ENCODE results near the gene LAMA2.

DNA sequence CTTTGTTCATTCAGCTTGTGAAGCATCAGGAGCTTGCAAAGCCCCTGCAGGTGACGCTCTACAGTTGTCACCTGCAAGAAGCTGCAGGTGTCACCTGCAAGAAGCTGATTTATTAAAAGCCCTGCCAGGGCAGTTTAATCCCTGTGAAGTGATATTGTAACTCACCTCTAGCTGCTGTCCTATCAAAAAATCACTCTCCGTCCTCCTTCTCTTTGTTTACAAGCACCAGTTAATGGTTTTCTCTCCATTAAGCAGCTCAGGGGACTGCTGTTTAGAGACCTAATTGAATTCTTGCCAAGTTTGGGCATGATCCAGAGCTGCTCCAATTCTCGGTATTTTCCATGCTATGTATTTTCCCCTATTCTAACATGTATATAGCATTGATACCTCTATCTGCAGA lies 481.1 kb downstream of the LAMA2 start:
- no peak for TF ChIP-seq EZH2 (IDR thresholded peaks at IDR 0.05)
- TF ChIP-seq POLR2AphosphoS5 (IDR thresholded peaks at IDR 0.05; ENCODE audit: borderline replicate concordance, low read depth, low read length) = no peak

Data from SK-N-MC (cell line).